Activated CD4-positive, alpha-beta T cell treated with anti-CD3 and anti-CD28 coated beads for 1 hour (primary cell): ENCODE measurements around the gene SHISA6.

Experiments
- DNase-seq: peaks from one replicate; pipeline ENCODE4 v3.0.0-alpha.2; 2020

The SHISA6 gene

DNA sequence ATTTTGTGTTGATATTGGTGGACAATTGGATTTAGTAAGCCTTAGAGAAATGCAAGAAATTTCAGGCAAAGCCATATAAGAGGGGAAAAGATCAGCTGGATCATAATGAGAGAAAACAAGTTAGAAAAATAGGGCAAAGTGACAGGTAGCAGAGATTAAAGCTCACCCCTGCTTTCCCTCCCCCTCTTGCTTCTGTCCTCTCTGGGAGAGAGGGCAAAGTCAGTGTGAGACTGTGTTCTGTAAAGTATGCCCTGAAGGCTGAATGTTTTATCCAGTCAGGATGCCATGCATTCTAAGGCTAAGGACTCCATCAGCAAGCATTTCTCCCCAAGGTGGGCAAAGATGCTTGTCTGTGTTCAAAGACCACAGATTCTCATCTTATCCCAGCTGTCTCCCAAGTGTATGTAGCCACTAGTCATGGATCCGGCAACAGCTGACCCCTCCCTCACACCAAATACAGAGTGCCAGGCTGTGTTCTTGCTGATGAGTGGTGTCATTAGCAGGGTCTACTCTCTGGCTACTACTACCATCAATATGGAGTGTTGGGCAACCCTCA is 221.1 kb downstream of the SHISA6 start:
- DNase-seq, result no peak

DNA sequence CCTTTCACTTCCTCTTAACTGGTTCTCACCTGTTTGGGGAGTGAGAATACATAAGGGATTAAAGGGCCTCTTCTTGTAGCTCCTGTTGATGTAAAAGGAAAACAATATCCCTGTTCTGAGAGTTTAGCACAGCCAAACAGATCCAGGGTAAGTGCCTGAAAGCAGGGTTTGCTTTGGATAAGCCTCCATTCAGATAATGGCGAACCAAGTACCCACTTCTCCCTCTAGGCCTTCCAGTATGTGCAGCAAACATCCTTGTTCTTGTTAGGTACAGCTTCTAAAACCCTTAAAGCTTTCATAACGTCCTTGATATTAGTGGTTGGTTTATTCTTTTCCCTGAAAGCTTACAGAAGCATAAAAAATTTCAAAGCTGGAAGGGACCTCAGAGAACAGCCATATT is 226.6 kb downstream of the SHISA6 start:
- no peak for DNase-seq

DNA sequence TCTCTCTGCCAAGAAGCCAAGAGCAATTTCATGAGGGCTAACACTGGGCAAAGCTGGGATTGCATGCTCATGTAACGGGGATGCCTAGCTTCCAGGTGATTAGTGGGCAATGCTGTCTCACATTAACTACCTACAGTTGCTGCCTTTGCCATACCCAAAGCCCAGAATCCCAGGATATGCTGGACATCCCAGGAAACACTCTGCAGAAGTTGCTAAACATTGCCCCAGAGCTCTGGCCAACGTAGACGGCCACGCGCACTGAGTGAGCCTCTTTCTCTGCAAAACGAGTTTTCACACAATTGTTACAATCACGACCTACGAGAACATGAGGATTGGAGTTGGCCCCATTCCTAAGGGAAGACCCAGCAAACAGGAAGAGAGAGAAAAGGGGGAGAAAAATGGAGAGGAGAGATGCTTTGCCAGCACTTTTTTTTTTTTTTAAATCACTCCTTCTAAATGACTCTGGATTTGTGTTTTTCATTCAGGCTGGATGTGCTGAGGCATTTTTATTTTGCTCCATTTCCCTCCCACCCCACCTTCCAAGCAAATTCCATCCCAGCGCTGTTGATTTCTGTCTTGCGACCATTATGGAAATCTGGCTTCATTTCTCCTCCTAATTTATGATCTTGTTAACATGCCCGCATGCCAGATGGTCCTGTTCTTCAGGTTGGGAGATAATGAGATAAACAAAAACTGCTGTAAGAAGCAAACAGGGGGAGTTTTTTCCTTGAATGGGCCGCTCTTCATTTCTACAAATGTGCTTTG is 244.5 kb downstream of the SHISA6 start:
- DNase-seq, result no peak

DNA sequence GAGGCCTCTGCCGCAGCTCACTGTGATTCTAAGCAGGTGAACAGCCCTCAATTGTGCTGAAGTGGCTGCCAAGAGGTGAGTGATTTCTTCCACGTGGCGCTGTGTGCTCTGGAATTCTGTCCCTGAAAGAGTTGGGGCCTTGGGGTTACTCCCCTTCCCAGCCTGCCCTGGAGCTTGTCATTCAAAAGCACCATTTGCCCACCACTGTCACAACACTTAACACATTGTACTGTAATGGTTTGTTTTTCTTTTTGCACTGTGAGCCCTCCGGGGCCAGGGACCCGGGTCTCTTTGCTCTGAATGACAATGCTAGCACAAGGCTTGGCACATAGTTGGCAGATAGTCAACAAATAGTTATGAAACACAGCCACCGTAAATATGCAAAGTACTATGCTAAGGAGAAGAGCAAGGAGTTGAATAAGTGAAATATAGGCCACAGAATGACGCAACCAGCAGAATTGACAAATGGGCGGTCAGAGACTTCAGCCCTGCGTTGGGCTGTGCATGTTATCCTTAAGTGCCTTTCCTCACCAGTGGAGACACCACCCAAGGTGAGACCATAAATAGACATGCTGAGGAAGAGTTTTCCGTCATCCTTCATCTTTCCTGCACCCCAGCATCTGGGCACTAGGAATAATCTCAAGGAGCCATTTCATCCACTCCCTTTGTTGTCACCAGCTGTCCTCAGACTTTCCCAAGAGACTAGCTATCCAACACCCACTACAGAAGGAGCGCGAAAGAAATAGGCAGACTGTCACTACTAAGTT is 245.3 kb downstream of the SHISA6 start:
- no peak for DNase-seq

DNA sequence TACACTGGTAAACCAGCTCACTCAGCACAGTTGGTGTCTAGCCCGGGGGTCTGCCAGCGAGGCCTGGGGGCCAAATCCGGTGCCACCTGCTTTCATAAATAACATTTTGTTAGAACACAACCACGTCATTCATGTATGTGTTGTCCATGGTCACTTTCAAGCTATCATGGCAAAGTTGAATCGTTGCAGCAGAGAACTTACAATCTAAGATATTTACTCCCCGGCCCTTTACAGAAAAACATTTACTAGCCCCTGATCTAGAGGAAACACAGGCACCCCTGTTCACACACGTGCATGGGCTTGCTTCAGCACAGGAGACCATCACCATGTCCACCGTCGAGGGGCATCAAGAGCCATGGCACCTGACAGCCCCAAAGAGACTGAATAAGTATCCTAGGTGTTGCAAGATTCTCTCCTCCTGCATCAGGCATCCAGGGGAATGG is 245.9 kb downstream of the SHISA6 start:
- no peak for DNase-seq

DNA sequence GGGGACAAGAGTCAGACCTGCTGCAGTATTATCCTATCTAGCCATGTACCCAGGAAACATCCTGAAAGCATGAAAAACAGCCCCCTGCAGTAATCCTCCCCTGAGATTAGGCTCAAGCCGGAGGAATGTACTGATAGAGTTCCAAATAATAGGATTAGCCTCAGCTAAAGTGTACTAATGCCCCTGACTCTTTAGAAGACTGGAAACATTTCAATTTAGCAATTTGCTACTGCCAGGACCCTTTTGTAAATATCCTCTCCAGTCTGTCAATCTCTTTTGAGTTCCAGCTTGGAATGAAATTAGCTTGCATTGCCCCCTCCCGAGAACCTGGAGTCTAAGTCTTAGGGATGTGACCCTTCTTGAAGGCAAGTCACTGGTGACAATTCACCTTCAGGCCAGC is 246.5 kb downstream of the SHISA6 start:
- no peak for DNase-seq

DNA sequence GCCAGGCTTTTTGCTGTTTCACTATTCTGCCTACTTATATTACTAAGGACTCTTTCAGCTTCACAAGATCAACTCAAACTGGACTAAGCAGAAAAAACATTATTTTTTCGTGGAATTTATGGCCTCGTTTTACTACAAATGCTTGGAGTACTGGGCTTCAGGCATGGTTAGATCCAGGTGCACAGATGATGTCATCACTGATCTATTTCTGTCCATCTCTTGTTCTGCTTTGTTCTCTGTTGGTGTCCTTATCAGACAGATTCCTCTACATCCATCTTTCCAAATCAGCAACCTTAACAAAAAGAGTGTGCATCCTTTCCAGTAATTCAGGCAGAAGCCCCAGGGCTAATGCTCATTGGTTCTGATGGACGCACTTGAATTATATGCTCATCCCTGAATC is 247.4 kb downstream of the SHISA6 start:
- DNase-seq, result no peak

DNA sequence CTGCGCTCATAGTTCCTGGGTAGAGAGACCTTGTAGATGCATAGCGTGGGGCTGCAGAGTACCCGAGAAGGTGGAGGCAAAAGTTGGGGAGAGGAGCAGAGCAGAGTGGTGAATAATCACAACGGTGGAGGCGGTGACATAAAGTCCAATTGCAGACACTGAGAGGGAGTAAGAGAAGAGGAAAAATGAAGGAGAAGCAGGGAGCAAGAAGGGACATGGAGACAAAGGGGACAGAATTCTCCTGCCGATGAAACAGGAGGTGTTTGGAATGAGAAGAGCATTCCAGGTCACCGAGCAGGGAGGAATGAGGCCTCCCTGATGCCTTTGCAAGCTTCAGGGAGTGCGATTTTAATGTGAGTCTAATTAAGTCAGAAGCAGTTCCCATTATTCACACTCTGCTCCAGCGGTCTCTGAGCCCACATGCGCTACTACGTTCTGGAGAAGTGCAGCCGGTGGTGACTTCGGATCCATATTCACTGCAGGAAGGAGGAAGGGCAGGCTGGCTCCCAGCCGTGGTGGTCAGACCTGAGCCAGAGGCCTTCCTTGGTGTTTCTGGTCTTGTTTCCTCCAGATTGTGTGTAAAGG is 249.2 kb downstream of the SHISA6 start:
- DNase-seq, result no peak

DNA sequence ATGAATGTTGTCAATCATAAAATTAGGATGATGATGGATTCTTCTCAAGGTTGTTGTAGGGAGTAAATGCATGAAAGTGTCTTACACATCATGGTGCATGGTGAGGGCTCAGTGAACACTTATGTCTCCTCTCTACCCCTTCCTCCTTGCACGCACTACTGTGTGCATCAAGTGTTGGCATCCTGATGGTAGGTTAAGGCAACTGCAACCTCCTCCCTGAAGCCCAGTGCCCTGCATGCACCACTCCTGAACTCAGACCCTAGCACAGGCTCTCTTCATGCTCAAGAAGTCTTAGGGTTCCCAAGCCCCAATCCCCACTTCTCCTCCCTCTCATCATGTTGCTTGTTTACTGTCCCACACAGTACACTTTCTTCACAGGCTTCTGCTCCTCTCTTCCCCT is 251.5 kb downstream of the SHISA6 start:
- no peak for DNase-seq

DNA sequence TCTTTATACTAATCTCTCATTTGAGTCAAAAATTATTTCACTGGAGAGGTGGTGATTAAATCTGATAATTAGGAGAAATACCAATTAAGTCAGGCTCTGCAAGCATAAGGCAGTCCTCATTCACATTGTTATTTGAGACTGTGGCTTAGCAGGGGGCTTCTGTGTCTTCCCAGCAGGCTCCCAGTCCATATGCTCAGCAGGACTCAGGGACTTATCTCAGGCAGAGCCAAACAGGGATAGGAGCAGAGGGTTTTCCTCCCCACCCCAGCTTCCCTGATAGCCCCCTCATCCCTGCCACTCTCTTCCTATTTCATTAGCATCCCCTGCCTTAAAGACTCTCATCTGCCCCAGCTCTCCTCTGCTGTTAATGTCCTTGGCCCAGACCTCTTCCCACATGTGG is 252.9 kb downstream of the SHISA6 start:
- no peak for DNase-seq

DNA sequence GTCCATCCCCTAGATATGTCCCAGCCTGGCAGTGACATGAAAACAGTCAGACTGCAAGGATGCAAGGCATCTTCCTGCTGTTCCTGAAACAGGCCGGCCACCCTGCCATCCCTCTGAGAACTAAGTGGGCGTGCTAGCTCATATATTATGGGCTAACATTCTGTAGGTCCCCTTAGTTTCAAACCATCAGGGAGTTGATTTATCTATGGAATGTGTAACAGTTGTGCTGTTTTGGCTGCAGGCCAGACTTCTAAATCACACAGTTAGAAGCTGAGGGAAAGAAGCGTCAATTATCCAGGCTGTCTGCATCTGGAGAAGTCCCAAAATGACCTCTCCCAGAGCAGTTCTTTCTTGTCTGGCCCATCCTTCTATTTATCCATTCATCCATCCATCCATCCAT is 254.6 kb downstream of the SHISA6 start:
- DNase-seq, result no peak

DNA sequence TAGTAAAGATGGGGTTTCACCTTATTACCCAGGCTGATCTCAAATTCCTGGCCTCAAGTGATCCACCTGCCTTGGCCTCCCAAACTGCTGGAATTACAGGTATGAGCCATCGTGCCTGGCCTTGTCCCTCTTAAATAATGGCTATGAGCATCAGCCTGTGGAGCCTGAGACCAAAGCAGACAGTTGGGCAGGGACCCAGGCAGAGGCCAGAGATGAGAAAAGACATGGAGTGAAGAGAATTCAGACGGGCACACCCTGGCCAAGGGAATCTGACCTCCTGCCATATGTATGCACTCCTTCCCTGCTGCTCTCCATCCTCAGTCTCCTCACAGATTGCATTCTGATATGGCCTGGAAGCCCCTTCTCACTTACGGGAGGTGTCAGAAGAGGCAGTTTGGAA is 258.9 kb downstream of the SHISA6 start:
- DNase-seq, result no peak

DNA sequence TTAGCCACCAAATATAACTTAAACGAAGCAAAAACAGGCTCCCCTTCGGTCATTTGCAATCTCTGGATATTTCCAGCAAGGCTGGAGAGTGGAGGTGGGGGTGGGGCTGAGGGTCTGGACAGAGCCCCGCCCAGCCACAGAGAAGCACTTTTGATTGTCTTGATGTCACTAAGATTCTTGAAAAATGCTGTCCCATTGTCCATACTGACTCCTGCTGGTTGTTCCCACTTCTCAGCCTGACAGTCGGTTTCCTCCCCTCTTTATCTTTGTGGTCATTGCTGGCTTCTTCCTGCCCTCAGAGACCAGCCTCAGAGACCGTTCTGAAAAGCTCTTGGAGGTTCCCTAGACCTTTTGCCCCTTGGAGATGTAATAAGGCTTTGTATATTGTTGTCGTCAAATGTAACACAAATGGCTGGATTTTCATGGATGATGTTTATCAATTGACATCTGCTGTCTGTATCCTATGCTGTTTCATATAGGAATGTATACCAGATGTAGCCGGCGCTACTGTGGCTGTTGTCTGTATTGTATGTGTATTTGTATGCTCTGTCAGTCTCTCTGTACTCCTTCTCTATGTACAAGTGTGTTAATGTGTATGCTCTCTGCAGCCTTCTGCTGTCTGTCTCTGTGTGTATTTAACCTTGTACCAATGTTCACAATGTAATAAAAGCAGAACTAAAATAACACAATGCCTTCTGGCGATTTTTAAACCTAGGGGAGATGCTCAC is 262.5 kb downstream of the SHISA6 start:
- DNase-seq, result no peak

DNA sequence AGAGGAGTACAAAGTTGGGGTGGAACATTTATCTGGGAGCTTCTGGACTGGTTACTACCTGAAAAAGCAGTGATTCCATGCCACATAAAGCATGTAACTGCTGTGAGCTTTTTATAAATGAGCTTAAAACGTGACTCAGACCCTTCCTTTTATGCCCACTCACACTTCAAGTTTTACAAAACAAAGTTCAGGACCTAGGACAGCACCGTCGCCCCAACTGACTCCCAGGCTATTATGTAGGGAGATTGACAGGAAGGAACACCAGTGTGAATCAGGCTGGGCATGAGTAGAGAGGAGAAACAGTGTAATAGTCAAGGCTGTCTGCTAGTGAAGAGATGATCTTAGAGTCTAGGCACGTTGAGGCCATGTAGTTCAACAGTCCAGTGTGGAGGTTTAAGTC is 265.6 kb downstream of the SHISA6 start:
- no peak for DNase-seq

DNA sequence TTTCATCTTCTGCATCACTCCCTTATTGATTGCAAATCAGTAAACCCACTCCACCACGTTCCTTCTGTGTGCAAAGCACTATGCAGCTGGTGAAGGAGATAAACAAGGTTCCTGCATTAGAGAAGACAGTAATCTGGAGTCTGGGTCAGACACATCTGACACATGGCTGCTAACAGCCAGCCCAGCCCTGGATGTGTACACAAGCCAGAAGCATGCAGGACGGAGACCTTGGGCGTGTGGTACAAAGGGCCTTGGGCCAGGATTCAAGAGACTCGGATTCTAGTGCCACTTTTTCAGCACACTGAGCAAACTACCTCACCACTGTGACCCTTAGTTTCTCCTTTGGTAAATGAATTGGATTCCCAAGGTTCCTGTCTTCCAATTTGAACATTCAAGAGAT is 270.7 kb downstream of the SHISA6 start:
- DNase-seq, result no peak

DNA sequence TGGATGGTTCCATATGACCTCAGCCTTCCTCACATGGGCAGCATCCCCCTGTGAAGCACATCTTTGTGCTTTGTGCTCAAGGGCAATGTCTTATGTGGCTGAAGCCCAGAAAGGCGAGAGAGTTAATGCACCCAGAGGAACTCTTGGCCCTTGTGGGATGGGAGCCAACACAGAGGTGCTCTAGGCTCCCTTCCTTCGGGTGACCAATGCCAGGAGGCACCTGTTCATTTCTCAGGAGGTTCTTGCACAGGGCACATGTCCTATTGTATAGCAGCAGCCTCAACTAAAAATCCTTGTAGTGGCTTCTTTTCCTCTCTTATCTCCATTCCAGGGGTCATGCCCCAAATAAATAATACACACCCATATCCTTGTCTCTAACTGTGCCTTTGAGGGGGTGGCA is 273.6 kb downstream of the SHISA6 start:
- DNase-seq, result no peak

DNA sequence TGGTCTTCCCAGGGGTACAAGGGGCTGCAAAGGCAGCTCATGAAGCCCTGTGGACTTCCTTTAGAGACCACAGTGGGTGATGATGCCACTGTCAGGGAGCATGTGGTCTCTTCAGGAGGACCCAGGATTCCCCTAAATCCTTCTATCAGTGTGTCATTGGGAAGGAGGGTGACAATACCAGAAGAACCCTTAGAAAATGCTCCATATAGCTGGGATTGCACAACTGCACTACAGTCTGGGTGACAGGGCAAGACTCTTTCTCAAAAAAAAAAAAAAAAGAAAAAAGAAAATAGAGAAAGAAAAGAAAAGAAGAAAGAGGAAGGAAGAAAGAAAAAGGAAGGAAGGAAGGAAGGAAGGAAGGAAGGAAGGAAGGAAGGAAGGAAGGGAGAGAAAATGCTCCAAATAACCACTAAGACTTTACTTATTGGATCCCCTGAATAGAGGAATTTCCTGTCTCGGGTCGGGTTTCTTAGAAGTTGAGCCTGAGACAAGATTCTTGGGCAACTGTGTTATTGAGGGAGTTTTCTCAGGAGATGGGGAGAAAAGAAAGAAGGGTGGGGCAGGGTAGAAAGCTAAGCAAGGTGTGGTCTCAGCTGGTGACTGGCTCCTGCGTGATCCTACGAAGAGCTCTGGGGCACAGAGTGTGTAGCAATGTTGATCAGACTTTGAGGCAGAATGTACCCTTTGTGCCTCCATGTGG is 274.1 kb downstream of the SHISA6 start:
- no peak for DNase-seq

DNA sequence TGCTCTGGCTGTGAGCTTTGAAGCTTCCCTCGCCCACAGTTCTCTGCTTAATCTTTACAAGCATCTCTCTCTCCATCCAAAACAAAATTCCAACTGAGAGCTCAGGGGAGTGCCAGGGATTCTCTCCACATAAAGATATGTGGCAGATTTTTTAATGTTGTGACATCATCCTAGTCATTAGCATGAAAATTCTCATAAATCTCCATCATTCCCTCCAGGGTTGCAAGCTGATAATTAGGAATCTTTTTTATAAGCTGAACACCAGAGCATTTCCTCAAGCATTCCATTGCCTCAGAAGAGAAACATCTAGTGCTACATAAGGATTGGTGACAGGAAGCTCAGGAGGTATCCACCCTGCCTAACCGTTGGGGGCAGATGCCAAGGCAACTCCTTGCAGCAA is 274.9 kb downstream of the SHISA6 start:
- DNase-seq, result no peak

DNA sequence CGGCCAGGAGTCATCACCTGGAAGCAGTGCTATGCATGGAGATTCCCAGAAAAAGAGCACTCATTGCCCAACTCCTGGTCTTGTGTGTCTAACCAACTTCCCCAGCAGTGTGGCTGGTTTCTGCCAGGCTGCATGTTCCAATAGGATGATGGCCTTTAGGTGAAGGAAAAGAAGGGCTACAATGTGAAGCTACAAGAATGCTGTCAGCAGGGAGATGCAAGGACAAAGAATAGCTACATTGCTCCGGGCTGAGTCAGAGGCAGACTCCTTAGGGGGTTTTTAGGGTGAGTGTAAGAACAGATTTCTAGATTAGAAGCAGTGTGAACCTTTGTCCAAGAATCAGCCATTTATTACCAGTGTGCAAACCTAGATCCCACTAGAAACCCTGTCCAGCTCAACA is 294.2 kb downstream of the SHISA6 start:
- DNase-seq, result no peak

DNA sequence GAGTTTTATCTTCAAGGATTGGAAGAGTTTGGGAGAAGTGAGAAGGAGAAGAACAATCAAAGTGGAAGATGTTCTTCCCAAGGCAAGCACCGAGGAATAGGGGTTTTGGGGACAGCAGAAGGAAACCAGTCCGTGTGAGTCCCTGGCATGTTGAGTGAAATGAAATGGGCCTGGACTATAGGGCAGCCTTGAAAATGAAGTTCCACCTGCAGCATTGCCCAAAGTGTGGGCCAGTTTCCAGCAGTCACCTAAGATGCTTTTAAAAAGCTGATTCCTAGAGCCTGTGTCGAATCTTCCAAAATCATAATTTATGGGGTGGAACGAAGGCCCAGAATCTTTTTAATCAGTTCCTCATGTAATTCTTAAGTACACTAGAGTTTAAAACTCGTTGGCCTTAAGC is 297.4 kb downstream of the SHISA6 start:
- DNase-seq, result no peak

DNA sequence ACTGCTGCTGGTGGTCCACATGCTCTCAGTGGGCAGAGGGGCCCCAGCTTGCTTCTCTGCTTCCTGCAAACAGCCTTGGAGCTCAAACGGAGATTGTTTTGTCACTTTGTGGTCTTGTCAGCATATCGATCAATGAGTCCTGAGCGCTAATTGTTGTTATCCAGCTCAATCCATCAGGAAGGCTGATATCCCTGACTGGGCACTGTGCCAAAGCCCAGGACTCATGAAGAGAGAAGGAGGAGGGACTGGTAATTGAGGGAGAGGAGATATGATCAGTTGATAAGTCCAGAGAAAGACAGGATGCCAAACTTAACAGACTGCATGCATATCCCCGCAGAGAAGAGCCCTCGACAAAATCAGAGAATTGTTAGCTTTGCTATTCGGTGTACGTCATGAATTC is 298.6 kb downstream of the SHISA6 start:
- DNase-seq, result no peak

DNA sequence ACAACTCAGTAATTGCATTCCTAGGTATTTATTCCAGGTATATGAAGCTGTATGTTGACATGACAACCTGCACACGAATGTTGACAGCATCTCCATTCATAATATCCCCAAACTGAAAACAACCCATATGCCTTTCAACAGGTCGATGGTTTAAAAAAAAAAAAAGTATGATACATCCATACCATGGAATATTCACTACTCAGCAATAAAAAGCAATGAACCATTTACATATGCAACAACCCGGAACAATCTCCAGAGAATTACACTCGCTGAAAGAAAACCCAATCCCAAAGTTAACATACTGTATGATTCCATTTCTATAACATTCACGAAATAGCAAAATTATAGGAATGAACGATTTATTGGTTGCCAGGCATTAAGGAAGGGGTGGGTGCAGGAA is 304.0 kb downstream of the SHISA6 start:
- no peak for DNase-seq

DNA sequence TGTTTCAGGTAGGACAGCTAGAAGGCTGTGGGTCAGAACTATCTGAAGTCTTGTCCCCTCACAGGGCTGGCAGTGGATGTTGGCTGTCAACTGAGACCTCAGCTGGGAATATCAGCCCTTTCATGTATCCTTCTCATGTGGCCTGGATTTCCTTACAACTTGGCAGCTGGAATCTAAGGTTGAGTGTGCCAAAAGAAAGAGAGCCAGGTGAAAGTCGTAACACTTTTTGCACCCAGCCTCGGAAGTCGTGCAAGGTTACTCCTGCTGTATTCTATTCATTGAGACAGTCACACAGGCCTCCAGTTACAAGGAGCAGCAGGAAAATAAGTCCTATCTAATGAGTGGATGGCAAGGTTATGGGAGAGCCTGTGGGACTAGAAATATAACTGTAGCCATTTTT is 304.7 kb downstream of the SHISA6 start:
- DNase-seq, result no peak
